ENCODE results near the gene NRG2.

GRCh38 chr5:139877129-139877597, 165.9 kb downstream of the NRG2 start:
- TF ChIP-seq POLR2A (IDR thresholded peaks at IDR 0.05; ENCODE audit: control extremely low read depth in 1 of 2, low read depth in 2 of 2, low read length in 2 of 2) = no peak
- no peak for TF ChIP-seq SP1 (IDR thresholded peaks at IDR 0.05; ENCODE audit: low read depth, low read length)

All from H1 (cell line).